ENCODE measurements around the gene SPSB1.

- no peak for TF ChIP-seq CTCF (IDR thresholded peaks at IDR 0.05 in 2 of 3, conservative IDR thresholded peaks at IDR 0.05 in 1 of 3; ENCODE audit: control insufficient read depth in 2 of 3, extremely low read depth in 1 of 3, insufficient read depth in 1 of 3, low read depth in 3 of 3, low read length in 3 of 3)
- no peak for TF ChIP-seq CREM (IDR thresholded peaks at IDR 0.05; ENCODE audit: low read depth)
- no peak for TF ChIP-seq TAF1 (IDR thresholded peaks at IDR 0.05; ENCODE audit: borderline replicate concordance, low read depth, low read length)
- TF ChIP-seq MTA3 (IDR thresholded peaks at IDR 0.05; ENCODE audit: borderline replicate concordance, low read length) = no peak
- no peak for TF ChIP-seq POLR2AphosphoS5 (IDR thresholded peaks at IDR 0.05; ENCODE audit: low read length)
- no peak for TF ChIP-seq EZH2 (IDR thresholded peaks at IDR 0.05; ENCODE audit: borderline replicate concordance, control insufficient read depth, low read depth, low read length)
- no peak for TF ChIP-seq CHD2 (IDR thresholded peaks at IDR 0.05; ENCODE audit: borderline replicate concordance, low read depth, low read length)
- TF ChIP-seq POLR2A (IDR thresholded peaks at IDR 0.05; ENCODE audit: low read depth, low read length) = no peak
- no peak for TF ChIP-seq YY1 (IDR thresholded peaks at IDR 0.05; ENCODE audit: low read depth, low read length)
- TF ChIP-seq ZNF274 (IDR thresholded peaks at IDR 0.05; ENCODE audit: insufficient read depth, insufficient read length) = no peak
Measured at GRCh38 chr1:9382643-9383491, 90.2 kb downstream of the SPSB1 start.

Measured in GM12878 (cell line).